Measurements from ENCODE around the gene ATG13. TPM values are rescaled to one million over a fixed set of nuclear protein-coding genes. Genes with fewer than 3 reads are reported as not detected.

ATG13 gene
- total and polyA plus RNA-seq, 8 donors = 27.5 to 59.6 (median 40.5) TPM

DNA sequence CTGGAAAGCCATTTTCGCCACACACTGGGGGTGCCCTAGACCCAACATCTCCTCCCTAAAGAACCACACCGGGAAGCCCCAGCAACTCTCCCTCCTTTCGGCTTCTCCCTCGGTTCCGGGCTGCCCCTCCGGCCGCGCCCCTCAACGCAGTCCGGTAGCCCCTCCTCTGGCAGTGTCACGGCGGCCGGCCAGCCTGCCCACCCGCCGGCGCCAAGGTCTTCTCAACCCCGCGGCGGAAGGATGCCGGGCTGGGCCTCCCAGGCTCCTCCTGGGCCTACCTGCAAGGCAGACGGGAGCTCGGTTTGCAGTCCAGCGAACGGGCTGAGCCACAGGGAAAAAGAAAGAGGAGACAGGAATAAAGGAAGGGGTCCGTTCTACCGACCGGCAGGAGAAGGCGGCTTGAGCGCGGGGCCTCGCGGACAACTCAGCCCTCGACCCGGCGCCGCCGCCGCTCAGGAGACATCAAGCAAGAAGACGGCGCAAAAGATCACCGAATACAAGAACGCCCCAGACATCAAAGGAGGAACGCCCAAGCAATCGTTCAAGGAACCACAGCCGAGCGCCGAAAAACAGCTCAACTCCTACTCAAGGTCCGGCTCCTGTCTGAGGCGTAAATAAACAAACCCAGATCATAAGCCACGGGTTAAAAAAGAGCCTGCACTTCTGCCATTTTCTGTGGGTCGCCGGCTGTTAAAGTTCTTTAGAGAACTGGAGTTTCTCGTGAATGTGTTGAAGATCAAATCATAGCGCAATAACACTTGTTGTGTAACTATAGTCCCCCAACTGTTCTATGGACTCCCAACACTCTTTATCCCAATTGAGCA, 23.6 kb upstream of the ATG13 start, which contains the start of gene AMBRA1:
Gene AMBRA1 (minus strand): TSS at position 474 of the 824 bp plus-strand sequence. CDS start 45,643 bp downstream, outside the sequence.
- H3K27me3 ChIP-seq = no peaks in the 10 kb centered on the region
- FAIRE-seq = no peak
- no peaks in the 10 kb centered on the region for H3K36me3 ChIP-seq
- WGBS, 2 donors = 1 to 2% methylated on average over 54 of the region's 54 CpGs
- ATAC-seq = peak; percentile 98 to 99 (median 98)
- TF ChIP-seq, protein P1, sequence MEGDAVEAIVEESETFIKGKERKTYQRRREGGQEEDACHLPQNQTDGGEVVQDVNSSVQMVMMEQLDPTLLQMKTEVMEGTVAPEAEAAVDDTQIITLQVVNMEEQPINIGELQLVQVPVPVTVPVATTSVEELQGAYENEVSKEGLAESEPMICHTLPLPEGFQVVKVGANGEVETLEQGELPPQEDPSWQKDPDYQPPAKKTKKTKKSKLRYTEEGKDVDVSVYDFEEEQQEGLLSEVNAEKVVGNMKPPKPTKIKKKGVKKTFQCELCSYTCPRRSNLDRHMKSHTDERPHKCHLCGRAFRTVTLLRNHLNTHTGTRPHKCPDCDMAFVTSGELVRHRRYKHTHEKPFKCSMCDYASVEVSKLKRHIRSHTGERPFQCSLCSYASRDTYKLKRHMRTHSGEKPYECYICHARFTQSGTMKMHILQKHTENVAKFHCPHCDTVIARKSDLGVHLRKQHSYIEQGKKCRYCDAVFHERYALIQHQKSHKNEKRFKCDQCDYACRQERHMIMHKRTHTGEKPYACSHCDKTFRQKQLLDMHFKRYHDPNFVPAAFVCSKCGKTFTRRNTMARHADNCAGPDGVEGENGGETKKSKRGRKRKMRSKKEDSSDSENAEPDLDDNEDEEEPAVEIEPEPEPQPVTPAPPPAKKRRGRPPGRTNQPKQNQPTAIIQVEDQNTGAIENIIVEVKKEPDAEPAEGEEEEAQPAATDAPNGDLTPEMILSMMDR (IDR thresholded peaks at IDR 0.05) = no peak
- no peaks in the 10 kb centered on the region for H3K9me3 ChIP-seq
- peak; percentile 74 to 89 (median 82) for DNase-seq
- intact Hi-C loops (cut with DNase I) = no loop called here
- H3K4me1 ChIP-seq = peaks cover 0 to 34% (median 4%) of the 10 kb centered on the region in 3 donors
- H3K27ac ChIP-seq = peak within 1 kb of the TSS; percentile 12 to 71 (median 54)
- peak within 1 kb of the TSS; percentile 72 to 89 (median 83) for H3K4me3 ChIP-seq

DNA sequence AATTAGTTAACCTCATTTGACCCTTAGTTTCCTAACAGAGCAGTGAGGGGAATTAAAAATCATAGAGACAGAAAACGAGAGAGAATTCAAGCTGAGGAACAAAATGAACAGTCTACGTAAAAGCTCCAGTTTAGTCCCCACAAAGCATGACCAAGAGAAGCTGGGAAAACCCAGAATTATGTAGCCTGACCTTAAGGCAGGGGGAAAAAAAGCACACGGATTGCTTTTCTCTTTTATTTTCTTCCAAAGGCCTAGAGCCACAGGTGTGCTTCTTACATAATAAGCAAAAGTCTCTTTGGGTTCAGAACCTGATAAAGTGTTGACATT, 23.0 kb upstream of the ATG13 start:
- intact Hi-C loops (cut with DNase I) = no loop called here
- peak overlapping the region; percentile 12 to 71 (median 54) for H3K27ac ChIP-seq
- WGBS, 2 donors = 37 to 40% methylated on average over 3 of the region's 3 CpGs
- no peaks in the 10 kb centered on the region for H3K36me3 ChIP-seq
- H3K4me1 ChIP-seq = peaks cover 0 to 34% (median 0%) of the 10 kb centered on the region in 3 donors
- peak overlapping the region in 3 of 4 donors; percentile 72 to 88 (median 78) for H3K4me3 ChIP-seq
- no peaks in the 10 kb centered on the region for H3K9me3 ChIP-seq
- H3K27me3 ChIP-seq = no peaks in the 10 kb centered on the region
- DNase-seq = no peak
- TF ChIP-seq, protein P1 (IDR thresholded peaks at IDR 0.05) = no peak
- ATAC-seq = peak in 1 of 4 donors; percentile 3
- no peak for FAIRE-seq

DNA sequence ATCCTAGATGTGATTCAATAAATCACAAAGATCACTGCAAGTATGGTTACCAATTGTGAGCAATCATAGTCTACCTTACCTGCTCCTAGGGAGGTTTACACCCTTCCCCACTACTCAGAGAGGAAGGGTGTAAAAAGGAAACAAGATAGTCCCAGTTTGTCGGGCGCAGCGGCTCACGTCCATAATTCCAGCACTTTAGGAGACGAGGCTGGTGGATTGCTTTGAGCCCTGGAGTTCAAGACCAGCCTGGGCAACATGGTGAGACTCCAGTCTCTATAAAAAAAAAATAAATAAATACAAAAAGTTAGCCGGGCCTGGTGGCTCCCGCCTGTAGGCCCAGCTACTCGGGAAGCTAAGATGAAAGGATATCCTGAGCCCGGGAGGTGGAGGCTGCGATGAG, 22.6 kb upstream of the ATG13 start:
- DNase-seq (peak in 1 of 6 donors; percentile 10), FAIRE-seq (no peak), ATAC-seq (no peak)
- TF ChIP-seq, protein P1 (IDR thresholded peaks at IDR 0.05) = no peak
- H3K36me3 ChIP-seq = no peaks in the 10 kb centered on the region
- H3K9me3 ChIP-seq = no peaks in the 10 kb centered on the region
- intact Hi-C loops (cut with DNase I) = no loop called here
- H3K27me3 ChIP-seq = no peaks in the 10 kb centered on the region
- H3K27ac ChIP-seq = no peak overlapping the region
- 94% methylated on average over 10 of the region's 10 CpGs for WGBS, 2 donors
- no peak overlapping the region for H3K4me3 ChIP-seq
- peaks cover 0 to 34% (median 0%) of the 10 kb centered on the region in 3 donors for H3K4me1 ChIP-seq

DNA sequence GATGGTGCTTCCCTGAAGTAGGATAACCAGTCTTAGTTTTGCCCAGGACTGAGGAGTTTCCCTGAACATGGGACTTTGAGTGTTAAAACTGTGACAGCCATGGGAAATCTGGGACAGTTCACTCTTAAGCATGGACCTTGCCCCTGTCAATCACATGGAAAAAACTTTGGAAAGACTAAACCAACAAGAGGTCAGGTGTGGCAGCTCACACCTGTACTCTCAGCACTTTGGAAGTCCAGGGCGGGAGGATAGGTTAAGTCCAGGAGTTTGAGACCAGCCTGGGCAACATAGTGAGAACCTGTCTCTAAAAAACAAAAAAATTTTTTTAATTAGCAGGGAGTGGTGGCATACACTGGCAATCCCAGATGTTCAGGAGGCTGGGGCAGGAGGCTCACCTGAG, 20.2 kb upstream of the ATG13 start:
- Histone ChIP-seq H3K36me3 (no peaks in the 10 kb centered on the region), H3K27ac (no peak overlapping the region), H3K4me1 (peaks cover 0 to 12% (median 0%) of the 10 kb centered on the region in 3 donors), H3K9me3 (no peaks in the 10 kb centered on the region), H3K4me3 (no peak overlapping the region), H3K27me3 (no peaks in the 10 kb centered on the region)
- no peak for DNase-seq
- WGBS, 2 donors = 48 to 55% methylated on average over 1 of the region's 1 CpG
- TF ChIP-seq, protein P1 (IDR thresholded peaks at IDR 0.05) = no peak
- intact Hi-C loops (cut with DNase I) = no loop called here
- no peak for FAIRE-seq
- no peak for ATAC-seq
